A673 (cell line): ENCODE measurements around the gene MOCS3. TPM values are rescaled to one million over a fixed set of nuclear protein-coding genes. Genes with fewer than 3 reads are reported as not detected.

Experiments used
- BruUV-seq: library from RNA; stranded (reverse); fragments of 400-500 nt; replicated peaks from 2 replicates; lab custom pipeline; 2021; lab: Mats Ljungman, UMichigan
- CTCF ChIA-PET: fragments of 300-600 bp; sonication (Branson Sonifier 250); formaldehyde crosslinking; loops from one replicate; lab custom pipeline; 2022; ENCODE audit warnings: antibody characterized with exemption; lab: Charles Lee
- POLR2A ChIA-PET: fragments of 300-600 bp; sonication (Branson Sonifier 250); formaldehyde crosslinking; loops from one replicate; lab custom pipeline; 2022; ENCODE audit warnings: antibody characterized with exemption; ENCODE audit not compliant: low non-redundant PET; lab: Charles Lee
- DNase-seq: peaks from one replicate; pipeline ENCODE4 v3.0.0-alpha.2; 2015; ENCODE audit warnings: low spot score
- H3K27ac ChIP-seq: fragments of 200-600 bp; sonication (generic); 2 replicates; pipeline ENCODE4 v1.5.1; 2016; ENCODE audit warnings: mixed run types, low read depth, mild to moderate bottlenecking, mixed read lengths, antibody characterized with exemption, low read length; ENCODE audit not compliant: poor library complexity, severe bottlenecking
- H3K27me3 ChIP-seq: fragments of 200-600 bp; sonication (generic); replicated peaks from 2 replicates; pipeline ENCODE4 v1.6.1; 2017; ENCODE audit warnings: mixed run types, low read depth, mild to moderate bottlenecking, mixed read lengths, antibody characterized with exemption, low read length; ENCODE audit not compliant: insufficient read depth, poor library complexity
- H3K36me3 ChIP-seq: fragments of 200-600 bp; sonication (generic); 2 replicates; pipeline ENCODE4 v1.6.1; 2016; ENCODE audit warnings: mixed run types, mild to moderate bottlenecking, mixed read lengths, antibody characterized with exemption, low read length; ENCODE audit not compliant: insufficient read depth, poor library complexity, severe bottlenecking
- H3K4me1 ChIP-seq: fragments of 200-600 bp; sonication (generic); 2 replicates; pipeline ENCODE4 v1.6.1; 2017; ENCODE audit warnings: mixed run types, mild to moderate bottlenecking, mixed read lengths, antibody characterized with exemption, low read length; ENCODE audit not compliant: insufficient read depth, poor library complexity, severe bottlenecking
- H3K4me3 ChIP-seq: fragments of 200-600 bp; sonication (generic); 2 replicates; pipeline ENCODE4 v1.5.1; 2016; ENCODE audit warnings: low read depth, mixed run types, mild to moderate bottlenecking, mixed read lengths, low read length; ENCODE audit not compliant: poor library complexity, severe bottlenecking
- H3K9me3 ChIP-seq: fragments of 200-600 bp; sonication (generic); 2 replicates; pipeline ENCODE4 v1.6.1; 2016; ENCODE audit warnings: mixed run types, low read depth, mild to moderate bottlenecking, mixed read lengths, antibody characterized with exemption, low read length; ENCODE audit not compliant: poor library complexity, severe bottlenecking
- CTCF ChIP-seq: fragments of 300-800, 200-600 bp; sonication (generic); conservative IDR thresholded peaks from 2 replicates; pipeline ENCODE4 v1.5.1; 2017; ENCODE audit warnings: low read depth, mild to moderate bottlenecking, antibody characterized with exemption, low read length, moderate library complexity, mixed read lengths
- EZH2 ChIP-seq: fragments of 200-600 bp; sonication (generic); IDR thresholded peaks from 2 replicates; pipeline ENCODE4 v1.6.1; 2017; ENCODE audit warnings: borderline replicate concordance, low read depth, mild to moderate bottlenecking, mixed read lengths, antibody characterized with exemption, low read length; ENCODE audit not compliant: poor library complexity, severe bottlenecking
- intact Hi-C: fragments of 100-400 bp; cut with micrococcal nuclease; formaldehyde crosslinking; loops from one replicate; pipeline ENCODE4 v1.10.0; 2022; ENCODE audit not compliant: unreplicated experiment
- total RNA-seq: library from RNA; stranded (reverse); gene quantifications from 2 replicates; pipeline ENCODE4 v1.2.3, GENCODE V29; 2021

Gene MOCS3
- total RNA-seq, 1 experiment from 2014 or later, result 5.9 TPM

GRCh38 chr20:50919567-50919966 is 39.1 kb upstream of the MOCS3 start:
- Histone ChIP-seq H3K4me1 (peaks cover 49% of the 10 kb centered on the region), H3K36me3 (peaks cover 29% of the 10 kb centered on the region), H3K27ac (no peak overlapping the region), H3K4me3 (no peak overlapping the region), H3K27me3 (no peaks in the 10 kb centered on the region), H3K9me3 (no peaks in the 10 kb centered on the region)
- intact Hi-C loops, result no loop called here
- TF ChIP-seq CTCF, result no peak
- TF ChIP-seq EZH2, result no peak
- DNase-seq, result peak; percentile 41
- ChIA-PET POLR2A (no interaction called here), CTCF (interaction anchor here (0.6 to 0.7 kb wide), 2 partner anchors 20 to 103 kb away, joined by 3 to 4 read pairs; no protein-coding TSS in a partner anchor)
- no TSS peak for BruUV-seq

- Histone ChIP-seq H3K27ac (no peak overlapping the region), H3K4me1 (peaks cover 38% of the 10 kb centered on the region), H3K36me3 (peaks cover 34% of the 10 kb centered on the region), H3K27me3 (no peaks in the 10 kb centered on the region), H3K9me3 (no peaks in the 10 kb centered on the region), H3K4me3 (no peak overlapping the region)
- ChIA-PET CTCF (interaction anchor here (0.6 kb wide), 1 partner anchor 314 kb away, joined by 3 read pairs; no protein-coding TSS in a partner anchor), POLR2A (no interaction called here)
- no peak for DNase-seq
- no TSS peak for BruUV-seq
- TF ChIP-seq CTCF, result no peak
- no peak for TF ChIP-seq EZH2
- intact Hi-C loops, result no loop called here
Measured at GRCh38 chr20:50920997-50921396, 37.6 kb upstream of the MOCS3 start.

- TF ChIP-seq CTCF, result no peak
- no peak for TF ChIP-seq EZH2
- Histone ChIP-seq H3K4me3 (no peak overlapping the region), H3K36me3 (peaks cover 39% of the 10 kb centered on the region), H3K4me1 (peaks cover 35% of the 10 kb centered on the region), H3K27me3 (no peaks in the 10 kb centered on the region), H3K9me3 (no peaks in the 10 kb centered on the region), H3K27ac (no peak overlapping the region)
- intact Hi-C loops, result no loop called here
- no TSS peak for BruUV-seq
- ChIA-PET CTCF (no interaction called here), POLR2A (no interaction called here)
- DNase-seq, result no peak
Measured at GRCh38 chr20:50921803-50922501, 36.7 kb upstream of the MOCS3 start.
